NCI-H2196 treated with DMSO at 0.1 percent for 48 hours (cell line): ENCODE results near the gene LRRC4.

Experiments used
- DNase-seq: peaks from one replicate; lab custom pipeline; 2025; ENCODE audit not compliant: unreplicated experiment; lab: John Stamatoyannopoulos, UW

The LRRC4 gene

GRCh38 chr7:128008141-128008540, 23.1 kb downstream of the LRRC4 start:
- DNase-seq, result no peak

GRCh38 chr7:128007303-128007680, 23.9 kb downstream of the LRRC4 start:
- no peak for DNase-seq

- DNase-seq, result no peak
Observed at GRCh38 chr7:128006550-128007302, 24.5 kb downstream of the LRRC4 start.

- no peak for DNase-seq
Observed at GRCh38 chr7:128005759-128006159, 25.5 kb downstream of the LRRC4 start.

GRCh38 chr7:128005117-128005516, 26.1 kb downstream of the LRRC4 start:
- no peak for DNase-seq

- peak; percentile 7 for DNase-seq
Observed at GRCh38 chr7:128004623-128005022, 26.6 kb downstream of the LRRC4 start.

GRCh38 chr7:128003787-128004186, 27.4 kb downstream of the LRRC4 start:
- DNase-seq, result no peak

GRCh38 chr7:128003167-128003566, 28.1 kb downstream of the LRRC4 start:
- no peak for DNase-seq

- DNase-seq, result no peak
Observed at GRCh38 chr7:128000854-128001265, 30.4 kb downstream of the LRRC4 start.

- DNase-seq, result no peak
Observed at GRCh38 chr7:128000048-128000447, 31.2 kb downstream of the LRRC4 start.

- no peak for DNase-seq
Observed at GRCh38 chr7:127998671-127999070, 32.6 kb downstream of the LRRC4 start.

- DNase-seq, result no peak
Observed at GRCh38 chr7:127997226-127997922, 33.9 kb downstream of the LRRC4 start.

- no peak for DNase-seq
Observed at GRCh38 chr7:127996253-127997071, 34.8 kb downstream of the LRRC4 start.

- DNase-seq, result no peak
Observed at GRCh38 chr7:127995881-127996215, 35.4 kb downstream of the LRRC4 start.

- no peak for DNase-seq
Observed at GRCh38 chr7:127995156-127995880, 35.9 kb downstream of the LRRC4 start.

- DNase-seq, result no peak
Observed at GRCh38 chr7:127993987-127994386, 37.2 kb downstream of the LRRC4 start.

GRCh38 chr7:127993317-127993716, 37.9 kb downstream of the LRRC4 start:
- DNase-seq, result no peak

- no peak for DNase-seq
Observed at GRCh38 chr7:127988751-127989150, 42.5 kb downstream of the LRRC4 start.

- no peak for DNase-seq
Observed at GRCh38 chr7:127986581-127987521, 44.4 kb downstream of the LRRC4 start.

GRCh38 chr7:127983804-127984332, 47.4 kb downstream of the LRRC4 start:
- DNase-seq, result no peak
